Hepatocyte (in vitro differentiated cells): ENCODE measurements around the gene DUSP15. TPM values are rescaled to one million over a fixed set of nuclear protein-coding genes. Genes with fewer than 3 reads are reported as not detected.
"Not testable (repeated sequence)": the region's sequence is repeated elsewhere in the genome, so short reads cannot be mapped to it uniquely, and the experiment has no call there.

Source experiments
- DNase-seq: peaks from one replicate; pipeline ENCODE4 v3.0.0-alpha.2; 2016; ENCODE audit warnings: low spot score
- H2AFZ ChIP-seq: fragments of 200-600 bp; sonication (generic); 2 replicates; pipeline ENCODE4 v1.6.0; 2016; ENCODE audit warnings: antibody characterized with exemption, mild to moderate bottlenecking
- H3K27ac ChIP-seq: fragments of 200-600 bp; sonication (generic); 2 replicates; pipeline ENCODE4 v1.5.1; 2016; ENCODE audit warnings: mild to moderate bottlenecking
- H3K27me3 ChIP-seq: fragments of 200-600 bp; sonication (generic); 2 replicates; pipeline ENCODE4 v1.6.1; 2016
- H3K36me3 ChIP-seq: fragments of 200-600 bp; sonication (generic); replicated peaks from 2 replicates; pipeline ENCODE4 v1.5.1; 2016; ENCODE audit warnings: low read depth; ENCODE audit not compliant: insufficient read depth
- H3K4me1 ChIP-seq: fragments of 200-600 bp; sonication (generic); 2 replicates; pipeline ENCODE4 v1.5.1; 2016; ENCODE audit warnings: mild to moderate bottlenecking, moderate library complexity; ENCODE audit not compliant: insufficient read depth
- H3K4me2 ChIP-seq: fragments of 200-600 bp; sonication (generic); 2 replicates; pipeline ENCODE4 v1.6.0; 2016
- H3K4me3 ChIP-seq: fragments of 200-600 bp; sonication (generic); 2 replicates; pipeline ENCODE4 v1.5.1; 2016; ENCODE audit warnings: mild to moderate bottlenecking
- H3K79me2 ChIP-seq: fragments of 200-600 bp; sonication (generic); 2 replicates; pipeline ENCODE4 v1.6.0; 2017; ENCODE audit warnings: mild to moderate bottlenecking
- H3K9me2 ChIP-seq: fragments of 200-600 bp; sonication (generic); replicated peaks from 2 replicates; pipeline ENCODE4 v1.6.0; 2017; ENCODE audit warnings: mild to moderate bottlenecking; ENCODE audit not compliant: insufficient read depth
- H3K9me3 ChIP-seq: fragments of 200-600 bp; sonication (generic); 2 replicates; pipeline ENCODE4 v1.5.1; 2016; ENCODE audit warnings: low read depth, mild to moderate bottlenecking
- H4K20me1 ChIP-seq: fragments of 200-600 bp; sonication (generic); 2 replicates; pipeline ENCODE4 v1.6.0; 2016; ENCODE audit warnings: mild to moderate bottlenecking; ENCODE audit not compliant: insufficient read depth, poor library complexity, severe bottlenecking
- EZH2 ChIP-seq: fragments of 200-600 bp; sonication (generic); IDR thresholded peaks from 2 replicates; pipeline ENCODE4 v1.6.1; 2016; ENCODE audit warnings: antibody characterized with exemption, mild to moderate bottlenecking, borderline replicate concordance
- EZH2phosphoT487 ChIP-seq: fragments of 200-600 bp; sonication (generic); IDR thresholded peaks from one replicate; pipeline ENCODE4 v1.6.1; 2018; ENCODE audit warnings: antibody characterized with exemption, mild to moderate bottlenecking, low read depth, moderate library complexity; ENCODE audit not compliant: unreplicated experiment, severe bottlenecking
- WGBS: methylation state at CpG from one replicate; pipeline ENCODE4 v1.1.6; 2016; ENCODE audit warnings: low lambda C conversion rate; ENCODE audit errors: missing lambda C conversion rate; 5-methylcytosine and 5-hydroxymethylcytosine counted together
- polyA plus RNA-seq: library from polyadenylated mRNA; unstranded; fragments of >200 nt; fragmentation: Nextera tagmentation; extraction: Ambion mirVana; gene quantifications from 2 replicates; pipeline ENCODE4 v1.2.1, GENCODE V29; 2016
- total RNA-seq: library from RNA; depleted of rRNA; stranded (reverse); fragments of >200 nt; gene quantifications from 2 replicates; pipeline ENCODE4 v1.2.3, GENCODE V29; 2014
- TF ChIP-seq, protein P1 (sequence below): fragments of 200-600 bp; sonication (generic); IDR thresholded peaks from 2 replicates; pipeline ENCODE4 v1.5.1; 2016; ENCODE audit warnings: antibody characterized with exemption, mild to moderate bottlenecking; ENCODE audit not compliant: poor library complexity

DUSP15 gene
- total and polyA plus RNA-seq, 2 experiments from 2014 or later: 10.2 to 23.0 TPM

DNA sequence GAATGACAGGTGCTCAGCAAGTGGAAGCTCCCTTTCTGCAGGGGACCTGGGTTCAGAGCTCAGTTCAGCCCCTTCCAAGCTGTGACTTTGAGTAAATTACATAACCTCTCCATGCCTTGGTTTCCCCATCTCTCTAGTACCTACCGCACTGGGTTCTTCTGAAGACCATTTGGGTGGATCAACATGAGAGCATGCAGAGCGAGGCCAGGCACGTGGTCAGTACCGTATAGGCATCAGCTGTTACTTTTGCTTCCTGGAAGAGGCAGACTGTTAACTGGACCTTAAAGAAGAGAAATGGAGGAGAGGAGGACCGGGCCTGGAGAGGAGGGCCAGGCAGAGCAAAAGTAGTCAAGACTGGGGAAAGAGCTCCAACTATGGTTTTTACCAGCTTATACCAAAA lies 52.9 kb downstream of the DUSP15 start:
- 95% methylated on average over 5 of the region's 5 CpGs for WGBS
- Histone ChIP-seq H3K36me3 (no peaks in the 10 kb centered on the region), H3K4me2 (no peak overlapping the region), H3K4me3 (no peak overlapping the region), H3K27me3 (no peaks in the 10 kb centered on the region), H3K4me1 (peaks cover 2% of the 10 kb centered on the region), H4K20me1 (no peaks in the 10 kb centered on the region), H3K9me3 (no peaks in the 10 kb centered on the region), H2AFZ (no peak overlapping the region), H3K79me2 (no peaks in the 10 kb centered on the region), H3K9me2 (no peaks in the 10 kb centered on the region), H3K27ac (no peak overlapping the region)
- DNase-seq: no peak
- TF ChIP-seq, protein P1, sequence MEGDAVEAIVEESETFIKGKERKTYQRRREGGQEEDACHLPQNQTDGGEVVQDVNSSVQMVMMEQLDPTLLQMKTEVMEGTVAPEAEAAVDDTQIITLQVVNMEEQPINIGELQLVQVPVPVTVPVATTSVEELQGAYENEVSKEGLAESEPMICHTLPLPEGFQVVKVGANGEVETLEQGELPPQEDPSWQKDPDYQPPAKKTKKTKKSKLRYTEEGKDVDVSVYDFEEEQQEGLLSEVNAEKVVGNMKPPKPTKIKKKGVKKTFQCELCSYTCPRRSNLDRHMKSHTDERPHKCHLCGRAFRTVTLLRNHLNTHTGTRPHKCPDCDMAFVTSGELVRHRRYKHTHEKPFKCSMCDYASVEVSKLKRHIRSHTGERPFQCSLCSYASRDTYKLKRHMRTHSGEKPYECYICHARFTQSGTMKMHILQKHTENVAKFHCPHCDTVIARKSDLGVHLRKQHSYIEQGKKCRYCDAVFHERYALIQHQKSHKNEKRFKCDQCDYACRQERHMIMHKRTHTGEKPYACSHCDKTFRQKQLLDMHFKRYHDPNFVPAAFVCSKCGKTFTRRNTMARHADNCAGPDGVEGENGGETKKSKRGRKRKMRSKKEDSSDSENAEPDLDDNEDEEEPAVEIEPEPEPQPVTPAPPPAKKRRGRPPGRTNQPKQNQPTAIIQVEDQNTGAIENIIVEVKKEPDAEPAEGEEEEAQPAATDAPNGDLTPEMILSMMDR: no peak
- TF ChIP-seq EZH2 (no peak), EZH2phosphoT487 (no peak)

DNA sequence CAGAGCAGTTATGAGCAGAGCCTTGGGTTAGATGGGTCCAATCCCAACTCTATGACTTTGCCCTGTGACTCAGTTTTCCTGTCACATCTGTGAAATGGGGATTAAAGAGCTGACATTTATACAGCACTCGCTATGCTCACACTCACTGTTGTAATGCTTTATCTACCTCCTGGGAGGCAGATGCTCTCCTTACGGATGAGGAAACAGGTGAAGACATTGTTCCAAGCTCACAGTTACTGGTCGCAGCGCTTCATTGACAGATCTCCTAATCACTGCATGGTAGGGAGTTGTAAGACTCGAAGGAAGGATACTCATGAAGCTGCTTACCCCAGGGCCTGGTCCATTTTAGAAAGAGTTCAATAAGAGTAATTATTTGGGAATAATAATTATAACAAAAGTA lies 54.1 kb downstream of the DUSP15 start:
- H3K4me1 ChIP-seq: peaks cover 10% of the 10 kb centered on the region
- no peak overlapping the region for H2AFZ ChIP-seq
- no peaks in the 10 kb centered on the region for H3K9me2 ChIP-seq
- no peak overlapping the region for H3K4me2 ChIP-seq
- H3K27ac ChIP-seq: no peak overlapping the region
- no peak for TF ChIP-seq EZH2
- TF ChIP-seq, protein P1: no peak
- TF ChIP-seq EZH2phosphoT487: no peak
- 86% methylated on average over 5 of the region's 5 CpGs for WGBS
- H3K27me3 ChIP-seq: no peaks in the 10 kb centered on the region
- DNase-seq: no peak
- no peaks in the 10 kb centered on the region for H3K79me2 ChIP-seq
- H3K4me3 ChIP-seq: no peak overlapping the region
- no peaks in the 10 kb centered on the region for H3K9me3 ChIP-seq
- H3K36me3 ChIP-seq: no peaks in the 10 kb centered on the region
- no peaks in the 10 kb centered on the region for H4K20me1 ChIP-seq

DNA sequence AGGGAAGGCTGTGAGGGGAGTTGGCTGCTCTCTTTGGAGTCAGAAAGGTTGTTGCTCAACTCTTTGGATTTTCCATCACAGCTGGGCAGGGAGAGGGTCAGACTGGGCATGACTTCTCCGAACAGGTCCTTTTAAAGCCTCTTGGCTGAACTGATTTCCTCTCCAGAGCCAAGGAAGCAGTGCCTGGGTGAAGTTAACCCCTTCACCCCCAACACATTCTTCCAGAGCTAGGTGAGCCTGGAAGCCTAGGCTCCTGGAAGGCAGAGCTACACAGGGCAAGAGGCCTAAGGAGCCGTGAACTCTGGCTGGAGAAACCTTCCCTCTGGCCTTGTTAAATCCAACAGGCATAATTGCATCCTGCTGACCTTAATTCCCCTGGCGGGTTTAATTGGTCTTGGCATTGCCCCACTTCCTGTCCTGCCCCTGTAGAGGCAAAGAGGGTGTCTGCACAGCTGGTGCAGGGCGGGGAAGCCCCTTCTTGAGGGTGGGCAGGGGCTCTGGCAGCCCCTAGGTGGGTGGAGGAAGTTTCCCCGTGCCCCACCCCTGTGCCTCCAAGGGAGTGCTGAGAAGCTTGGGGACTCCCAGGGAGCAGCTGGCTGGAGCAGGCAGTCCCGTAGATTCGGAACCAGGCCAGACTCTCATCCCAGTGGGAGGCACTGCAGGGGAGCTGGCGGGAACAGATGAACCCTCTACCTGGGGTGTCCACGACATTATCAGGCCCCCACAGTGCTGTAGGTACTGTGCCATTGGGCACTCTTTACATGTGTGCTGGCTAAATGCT lies 54.7 kb downstream of the DUSP15 start:
- peak; percentile 16 for DNase-seq
- no peaks in the 10 kb centered on the region for H3K79me2 ChIP-seq
- no peak overlapping the region for H3K4me2 ChIP-seq
- WGBS: 63% methylated on average over 8 of the region's 9 CpGs
- no peak overlapping the region for H3K4me3 ChIP-seq
- H2AFZ ChIP-seq: no peak overlapping the region
- H3K36me3 ChIP-seq: no peaks in the 10 kb centered on the region
- H3K27ac ChIP-seq: no peak overlapping the region
- H3K9me3 ChIP-seq: no peaks in the 10 kb centered on the region
- no peaks in the 10 kb centered on the region for H3K27me3 ChIP-seq
- no peak for TF ChIP-seq EZH2phosphoT487
- TF ChIP-seq EZH2: no peak
- TF ChIP-seq, protein P1: no peak
- H3K9me2 ChIP-seq: no peaks in the 10 kb centered on the region
- H3K4me1 ChIP-seq: peaks cover 10% of the 10 kb centered on the region
- no peaks in the 10 kb centered on the region for H4K20me1 ChIP-seq

DNA sequence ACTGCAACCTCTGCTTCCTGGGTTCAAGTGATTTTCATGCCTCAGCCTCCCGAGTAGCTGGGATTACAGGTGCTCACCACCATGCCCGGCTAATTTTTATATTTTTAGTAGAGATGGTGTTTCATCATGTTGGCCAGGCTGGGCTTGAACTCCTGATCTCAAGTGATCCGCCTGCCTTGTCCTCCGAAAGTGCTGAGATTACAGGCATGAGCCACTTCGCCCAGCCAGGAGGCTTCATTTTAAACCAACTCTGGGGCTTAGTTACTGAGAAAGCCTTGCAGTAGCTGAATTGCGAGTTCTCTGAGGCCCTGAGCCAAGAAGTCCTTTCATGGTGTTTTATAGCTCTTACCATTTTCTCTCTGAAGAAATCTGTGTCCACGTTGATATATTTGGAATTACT lies 56.2 kb downstream of the DUSP15 start:
- not testable (repeated sequence) for H3K27me3 ChIP-seq, H4K20me1 ChIP-seq, H3K27ac ChIP-seq, H2AFZ ChIP-seq, H3K9me3 ChIP-seq, H3K9me2 ChIP-seq, H3K4me1 ChIP-seq, H3K36me3 ChIP-seq, H3K79me2 ChIP-seq, H3K4me2 ChIP-seq, H3K4me3 ChIP-seq, DNase-seq
- 87% methylated on average over 7 of the region's 7 CpGs for WGBS
